ENCODE results near the gene CORO2B. TPM values are rescaled to one million over a fixed set of nuclear protein-coding genes. Genes with fewer than 3 reads are reported as not detected.

CORO2B gene
- total RNA-seq, 1 experiment from 2014 or later = 0.14 TPM

DNA sequence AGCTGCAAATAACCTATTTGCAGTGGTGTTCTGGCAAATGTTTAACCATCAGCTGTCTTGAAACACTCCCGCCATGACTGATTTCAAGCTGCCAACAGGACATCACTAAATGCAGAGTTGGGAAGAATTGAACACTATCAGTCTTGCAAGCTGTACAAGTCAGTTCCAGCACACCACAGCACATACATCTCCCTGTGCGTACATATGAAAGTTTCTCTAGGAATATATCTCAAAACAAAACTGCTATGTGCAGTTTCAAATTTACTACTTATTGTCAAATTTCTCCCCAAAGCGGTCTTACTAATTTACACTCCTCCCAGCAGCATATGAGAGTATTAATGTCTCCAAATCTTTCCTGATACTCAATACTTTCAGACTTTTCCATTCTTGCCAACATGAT, 30.4 kb upstream of the CORO2B start:
- H3K9me3 Mint-ChIP-seq (ENCODE audit: low read depth, unreplicated experiment) = no peaks in the 10 kb centered on the region
- intact Hi-C loops (cut with micrococcal nuclease; ENCODE audit: unreplicated experiment) = no loop called here
- CTCF ChIA-PET = no interaction called here
- H3K27ac Mint-ChIP-seq (ENCODE audit: unreplicated experiment) = no peak overlapping the region
- no peak for DNase-seq
- peaks cover 64% of the 10 kb centered on the region for H3K27me3 Mint-ChIP-seq (ENCODE audit: unreplicated experiment)
- no peaks in the 10 kb centered on the region for H3K36me3 Mint-ChIP-seq (ENCODE audit: insufficient read depth, unreplicated experiment)
- no peak overlapping the region for H3K4me3 Mint-ChIP-seq (ENCODE audit: low read depth, unreplicated experiment)
- no TSS peak for BruUV-seq (replicated peaks)
- no peaks in the 10 kb centered on the region for H3K4me1 Mint-ChIP-seq (ENCODE audit: low read depth, unreplicated experiment)
- TF ChIP-seq, protein P1, sequence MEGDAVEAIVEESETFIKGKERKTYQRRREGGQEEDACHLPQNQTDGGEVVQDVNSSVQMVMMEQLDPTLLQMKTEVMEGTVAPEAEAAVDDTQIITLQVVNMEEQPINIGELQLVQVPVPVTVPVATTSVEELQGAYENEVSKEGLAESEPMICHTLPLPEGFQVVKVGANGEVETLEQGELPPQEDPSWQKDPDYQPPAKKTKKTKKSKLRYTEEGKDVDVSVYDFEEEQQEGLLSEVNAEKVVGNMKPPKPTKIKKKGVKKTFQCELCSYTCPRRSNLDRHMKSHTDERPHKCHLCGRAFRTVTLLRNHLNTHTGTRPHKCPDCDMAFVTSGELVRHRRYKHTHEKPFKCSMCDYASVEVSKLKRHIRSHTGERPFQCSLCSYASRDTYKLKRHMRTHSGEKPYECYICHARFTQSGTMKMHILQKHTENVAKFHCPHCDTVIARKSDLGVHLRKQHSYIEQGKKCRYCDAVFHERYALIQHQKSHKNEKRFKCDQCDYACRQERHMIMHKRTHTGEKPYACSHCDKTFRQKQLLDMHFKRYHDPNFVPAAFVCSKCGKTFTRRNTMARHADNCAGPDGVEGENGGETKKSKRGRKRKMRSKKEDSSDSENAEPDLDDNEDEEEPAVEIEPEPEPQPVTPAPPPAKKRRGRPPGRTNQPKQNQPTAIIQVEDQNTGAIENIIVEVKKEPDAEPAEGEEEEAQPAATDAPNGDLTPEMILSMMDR (IDR thresholded peaks at IDR 0.05; ENCODE audit: unreplicated experiment) = no peak

GRCh38 chr15:68550004-68550403, 28.8 kb upstream of the CORO2B start:
- Mint-ChIP-seq H3K4me1 (ENCODE audit: low read depth, unreplicated experiment) (no peaks in the 10 kb centered on the region), H3K27ac (ENCODE audit: unreplicated experiment) (no peak overlapping the region), H3K9me3 (ENCODE audit: low read depth, unreplicated experiment) (no peaks in the 10 kb centered on the region), H3K27me3 (ENCODE audit: unreplicated experiment) (peaks cover 66% of the 10 kb centered on the region), H3K36me3 (ENCODE audit: insufficient read depth, unreplicated experiment) (no peaks in the 10 kb centered on the region), H3K4me3 (ENCODE audit: low read depth, unreplicated experiment) (no peak overlapping the region)
- CTCF ChIA-PET = interaction anchor here (1.1 to 2.4 kb wide), 7 partner anchors 9 to 375 kb away, joined by 3 to 30 read pairs (median 8); no protein-coding TSS in a partner anchor
- no peak for DNase-seq
- TF ChIP-seq, protein P1 (IDR thresholded peaks at IDR 0.05; ENCODE audit: unreplicated experiment) = no peak
- intact Hi-C loops (cut with micrococcal nuclease; ENCODE audit: unreplicated experiment) = loop anchor here (1.0 to 5.0 kb wide), 3 partner anchors 124 to 325 kb away; no protein-coding TSS in a partner anchor
- BruUV-seq (replicated peaks) = no TSS peak

GRCh38 chr15:68550498-68551295, 28.1 kb upstream of the CORO2B start:
- intact Hi-C loops (cut with micrococcal nuclease; ENCODE audit: unreplicated experiment) = loop anchor here (1.0 to 5.0 kb wide), 3 partner anchors 124 to 324 kb away; no protein-coding TSS in a partner anchor
- no peak overlapping the region for H3K4me3 Mint-ChIP-seq (ENCODE audit: low read depth, unreplicated experiment)
- no TSS peak for BruUV-seq (replicated peaks)

DNA sequence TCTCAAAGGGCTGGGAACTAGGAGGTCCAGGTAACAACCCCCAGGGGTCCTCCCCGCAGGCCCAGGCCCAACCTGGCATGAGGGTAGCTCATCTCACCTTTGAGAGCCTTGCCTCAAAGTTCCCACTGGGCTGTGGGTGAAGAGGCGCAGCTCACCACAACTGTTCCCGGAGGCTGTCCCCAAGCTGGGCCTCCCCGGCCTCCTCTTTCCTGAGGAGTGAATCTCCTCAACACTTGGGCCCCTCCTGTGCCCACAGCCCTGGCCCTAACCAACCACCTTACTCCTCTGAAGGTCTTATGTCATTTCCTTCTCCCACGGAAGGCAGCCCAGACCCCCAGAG, 27.5 kb upstream of the CORO2B start:
- intact Hi-C loops (cut with micrococcal nuclease; ENCODE audit: unreplicated experiment) = loop anchor here (2.0 to 5.0 kb wide), 2 partner anchors 244 to 324 kb away; no protein-coding TSS in a partner anchor
- TF ChIP-seq, protein P1 (IDR thresholded peaks at IDR 0.05; ENCODE audit: unreplicated experiment) = no peak
- Mint-ChIP-seq H3K27ac (ENCODE audit: unreplicated experiment) (no peak overlapping the region), H3K4me3 (ENCODE audit: low read depth, unreplicated experiment) (no peak overlapping the region), H3K36me3 (ENCODE audit: insufficient read depth, unreplicated experiment) (no peaks in the 10 kb centered on the region), H3K27me3 (ENCODE audit: unreplicated experiment) (peaks cover 75% of the 10 kb centered on the region), H3K9me3 (ENCODE audit: low read depth, unreplicated experiment) (no peaks in the 10 kb centered on the region), H3K4me1 (ENCODE audit: low read depth, unreplicated experiment) (no peaks in the 10 kb centered on the region)
- DNase-seq = no peak
- no TSS peak for BruUV-seq (replicated peaks)
- CTCF ChIA-PET = interaction anchor here (2.0 to 2.4 kb wide), 2 partner anchors 122 to 245 kb away, joined by 8 to 30 read pairs; no protein-coding TSS in a partner anchor

More at GRCh38 chr15:68550498-68551295, 28.1 kb upstream of the CORO2B start:
- no peaks in the 10 kb centered on the region for H3K4me1 Mint-ChIP-seq (ENCODE audit: low read depth, unreplicated experiment)
- no peak overlapping the region for H3K27ac Mint-ChIP-seq (ENCODE audit: unreplicated experiment)
- TF ChIP-seq, protein P1 (IDR thresholded peaks at IDR 0.05; ENCODE audit: unreplicated experiment) = peak; percentile 95
- H3K27me3 Mint-ChIP-seq (ENCODE audit: unreplicated experiment) = peaks cover 73% of the 10 kb centered on the region
- DNase-seq = peak; percentile 85
- no peaks in the 10 kb centered on the region for H3K36me3 Mint-ChIP-seq (ENCODE audit: insufficient read depth, unreplicated experiment)
- H3K9me3 Mint-ChIP-seq (ENCODE audit: low read depth, unreplicated experiment) = no peaks in the 10 kb centered on the region
- CTCF ChIA-PET = interaction anchor here (1.1 to 2.4 kb wide), 6 partner anchors 30 to 374 kb away, joined by 3 to 30 read pairs (median 8); no protein-coding TSS in a partner anchor

Data from Calu3 (cell line).